ENCODE data around the gene PTPRM.

GRCh38 chr18:7813131-7813530 lies 246.0 kb downstream of the PTPRM start:
- TF ChIP-seq CTCF (conservative IDR thresholded peaks at IDR 0.05; ENCODE audit: low read depth, low read length), result no peak
- TF ChIP-seq EZH2 (IDR thresholded peaks at IDR 0.05; ENCODE audit: borderline replicate concordance, low read depth, low read length, poor library complexity, severe bottlenecking), result no peak
